Osteoblast (primary cell): ENCODE data around the gene GPR180. TPM values are rescaled to one million over a fixed set of nuclear protein-coding genes. Genes with fewer than 3 reads are reported as not detected.

ENCODE experiments used
- DNase-seq: peaks from one replicate; pipeline ENCODE4 v3.0.0; 2011; ENCODE audit warnings: low spot score, mixed read lengths; ENCODE audit not compliant: insufficient read length; ENCODE audit errors: missing footprints
- H2AFZ ChIP-seq: 2 replicates; pipeline ENCODE4 v1.6.0; 2011; ENCODE audit warnings: mild to moderate bottlenecking, low read length
- H3K27ac ChIP-seq: 2 replicates; pipeline ENCODE4 v1.5.1; 2011; ENCODE audit warnings: mild to moderate bottlenecking, low read depth, low read length, moderate library complexity
- H3K27me3 ChIP-seq: 2 replicates; pipeline ENCODE4 v1.6.0; 2012; ENCODE audit warnings: mild to moderate bottlenecking, control low read depth, inconsistent platforms, low read length, moderate library complexity; ENCODE audit not compliant: insufficient read depth
- H3K36me3 ChIP-seq: 2 replicates; pipeline ENCODE4 v1.5.1; 2011; ENCODE audit warnings: mild to moderate bottlenecking, low read length, control low read depth, moderate library complexity; ENCODE audit not compliant: insufficient read depth
- H3K4me1 ChIP-seq: 2 replicates; pipeline ENCODE4 v1.5.1; 2011; ENCODE audit warnings: mild to moderate bottlenecking, low read length, control low read depth, moderate library complexity; ENCODE audit not compliant: insufficient read depth
- H3K4me2 ChIP-seq: 2 replicates; pipeline ENCODE4 v1.6.0; 2011; ENCODE audit warnings: mild to moderate bottlenecking, low read length; ENCODE audit not compliant: insufficient read depth
- H3K4me3 ChIP-seq: fragments of 200-600 bp; sonication (generic); 3 replicates; pipeline ENCODE4 v1.5.1; 2012; ENCODE audit warnings: mild to moderate bottlenecking, low read length, inconsistent platforms; ENCODE audit not compliant: insufficient read depth
- H3K79me2 ChIP-seq: 2 replicates; pipeline ENCODE4 v1.6.0; 2012; ENCODE audit warnings: mild to moderate bottlenecking, low read length, control low read depth, inconsistent platforms; ENCODE audit not compliant: insufficient read depth
- H3K9me3 ChIP-seq: 2 replicates; pipeline ENCODE4 v1.5.1; 2011; ENCODE audit warnings: low read depth, low read length, control low read depth
- H4K20me1 ChIP-seq: 2 replicates; pipeline ENCODE4 v1.6.0; 2012; ENCODE audit warnings: mild to moderate bottlenecking, low read length, control low read depth; ENCODE audit not compliant: insufficient read depth
- CTCF ChIP-seq: IDR thresholded peaks from 2 replicates; pipeline ENCODE4 v1.5.1; 2011; ENCODE audit warnings: mild to moderate bottlenecking, low read depth, low read length, moderate library complexity; ENCODE audit errors: extremely low read depth
- total RNA-seq: library from RNA; depleted of rRNA; stranded (reverse); fragments of >200 nt; gene quantifications from 2 replicates; pipeline ENCODE4 v1.2.3, GENCODE V29; 2012

GPR180 gene
- total RNA-seq, 1 donor: 8.7 TPM

DNA sequence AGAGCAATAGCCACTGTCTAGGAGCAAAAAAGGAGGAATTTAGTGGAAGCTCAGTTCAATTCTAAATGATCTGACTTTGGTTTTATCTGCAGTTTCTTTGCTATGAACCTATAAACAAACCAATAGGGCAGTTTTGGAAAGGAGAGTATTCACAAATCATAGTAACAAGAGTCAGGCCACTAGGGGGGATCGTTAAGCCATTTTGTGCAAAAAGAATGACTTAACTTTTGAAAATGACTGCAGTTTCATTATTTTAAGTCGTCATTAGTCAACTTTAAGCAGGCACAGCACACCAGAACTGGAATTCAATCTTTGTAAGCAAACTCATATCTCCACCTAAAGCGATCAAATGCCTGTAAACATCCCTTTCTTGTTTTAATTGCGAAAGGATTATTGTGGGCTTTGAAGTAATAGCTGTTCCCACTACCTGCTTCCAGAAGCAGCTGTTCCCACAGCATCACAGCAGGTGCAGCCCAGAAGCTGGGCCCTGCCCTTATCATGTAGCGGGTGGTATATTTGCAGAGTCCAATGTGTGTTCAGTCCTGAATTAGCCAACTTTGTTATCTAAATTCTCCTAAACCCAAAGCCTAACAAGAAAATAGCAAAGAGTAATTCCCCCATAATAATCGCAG is 59.2 kb downstream of the GPR180 start:
- Histone ChIP-seq H3K4me3 (no peak overlapping the region), H3K27me3 (peaks cover 49% of the 10 kb centered on the region), H3K79me2 (no peaks in the 10 kb centered on the region), H3K9me3 (no peaks in the 10 kb centered on the region), H3K36me3 (no peaks in the 10 kb centered on the region), H3K4me2 (peak overlapping the region; percentile 47), H3K4me1 (peaks cover 11% of the 10 kb centered on the region), H2AFZ (no peak overlapping the region), H4K20me1 (no peaks in the 10 kb centered on the region), H3K27ac (no peak overlapping the region)
- DNase-seq: no peak
- TF ChIP-seq CTCF: peak; percentile 51

- no peaks in the 10 kb centered on the region for H3K9me3 ChIP-seq
- DNase-seq: no peak
- no peak overlapping the region for H2AFZ ChIP-seq
- H3K4me2 ChIP-seq: no peak overlapping the region
- no peaks in the 10 kb centered on the region for H4K20me1 ChIP-seq
- peaks cover 49% of the 10 kb centered on the region for H3K27me3 ChIP-seq
- no peak overlapping the region for H3K4me3 ChIP-seq
- H3K36me3 ChIP-seq: no peaks in the 10 kb centered on the region
- no peak for TF ChIP-seq CTCF
- H3K79me2 ChIP-seq: no peaks in the 10 kb centered on the region
- H3K27ac ChIP-seq: no peak overlapping the region
- H3K4me1 ChIP-seq: peaks cover 8% of the 10 kb centered on the region
Measured at GRCh38 chr13:94661406-94661805, 59.7 kb downstream of the GPR180 start.

GRCh38 chr13:94662274-94662945 is 60.8 kb downstream of the GPR180 start:
- no peak overlapping the region for H3K4me2 ChIP-seq
- no peak for TF ChIP-seq CTCF
- H3K36me3 ChIP-seq: no peaks in the 10 kb centered on the region
- no peak overlapping the region for H3K27ac ChIP-seq
- H3K4me1 ChIP-seq: no peaks in the 10 kb centered on the region
- no peaks in the 10 kb centered on the region for H4K20me1 ChIP-seq
- no peak overlapping the region for H2AFZ ChIP-seq
- no peak overlapping the region for H3K4me3 ChIP-seq
- DNase-seq: no peak
- peaks cover 49% of the 10 kb centered on the region for H3K27me3 ChIP-seq
- H3K9me3 ChIP-seq: no peaks in the 10 kb centered on the region
- H3K79me2 ChIP-seq: no peaks in the 10 kb centered on the region

DNA sequence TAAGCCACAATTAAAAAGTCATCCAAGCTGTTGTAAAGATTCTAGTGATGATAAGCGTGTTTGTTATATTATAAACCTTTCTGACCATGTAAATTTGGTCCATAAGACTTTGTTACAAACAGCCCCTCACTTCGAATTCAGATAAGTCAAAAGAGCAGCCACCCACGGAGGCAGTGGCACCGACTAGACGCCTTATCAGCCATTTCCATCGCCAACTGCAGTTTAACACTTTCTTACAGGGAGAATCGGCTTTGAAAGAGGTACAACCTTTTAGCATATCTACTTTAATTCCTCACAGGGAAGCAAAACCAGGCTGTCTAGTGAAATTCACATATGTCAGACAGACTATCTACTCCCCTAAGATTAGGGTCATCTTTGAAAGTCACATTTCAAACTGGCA is 63.2 kb downstream of the GPR180 start:
- no peaks in the 10 kb centered on the region for H4K20me1 ChIP-seq
- no peak for TF ChIP-seq CTCF
- H3K4me3 ChIP-seq: no peak overlapping the region
- no peaks in the 10 kb centered on the region for H3K79me2 ChIP-seq
- no peak overlapping the region for H3K4me2 ChIP-seq
- DNase-seq: no peak
- no peak overlapping the region for H2AFZ ChIP-seq
- H3K9me3 ChIP-seq: no peaks in the 10 kb centered on the region
- peaks cover 51% of the 10 kb centered on the region for H3K27me3 ChIP-seq
- H3K27ac ChIP-seq: no peak overlapping the region
- no peaks in the 10 kb centered on the region for H3K36me3 ChIP-seq
- no peaks in the 10 kb centered on the region for H3K4me1 ChIP-seq
